Panc1 (cell line): Measurements from ENCODE around the gene TNNC1. TPM values are rescaled to one million over a fixed set of nuclear protein-coding genes. Genes with fewer than 3 reads are reported as not detected.

Experiments used
- ATAC-seq: fragments of 200-7000 bp; cut with Tn5 transposase; 2 replicates; pipeline ENCODE4 v1.9.1; 2020; ENCODE audit warnings: mild to moderate bottlenecking, moderate library complexity
- BruUV-seq: library from RNA; stranded (reverse); fragments of 400-500 nt; replicated peaks from 2 replicates; lab custom pipeline; 2021; lab: Mats Ljungman, UMichigan
- CTCF ChIA-PET: fragments of 300-600 bp; sonication (Branson Sonifier 250); formaldehyde crosslinking; loops from one replicate; lab custom pipeline; 2022; ENCODE audit warnings: antibody characterized with exemption; lab: Charles Lee
- POLR2A ChIA-PET: fragments of 300-600 bp; sonication (Branson Sonifier 250); formaldehyde crosslinking; loops from one replicate; lab custom pipeline; 2022; ENCODE audit warnings: antibody characterized with exemption; lab: Charles Lee
- DNase-seq: peaks from one replicate; pipeline ENCODE4 v3.0.0-alpha.2; 2010; ENCODE audit warnings: low read depth, low spot score
- H3K27ac ChIP-seq: 2 replicates; pipeline ENCODE4 v1.5.1; 2011; ENCODE audit warnings: mild to moderate bottlenecking, low read length, inconsistent platforms
- H3K27me3 ChIP-seq: fragments of 200-500 bp; sonication (Bioruptor generic); 2 replicates; pipeline ENCODE4 v1.6.0; 2014; ENCODE audit warnings: low read length, inconsistent platforms; ENCODE audit not compliant: control insufficient read depth, insufficient read depth
- H3K36me3 ChIP-seq: fragments of 200-500 bp; sonication (Bioruptor generic); 2 replicates; pipeline ENCODE4 v1.5.1; 2014; ENCODE audit warnings: inconsistent platforms, mild to moderate bottlenecking, low read length, moderate library complexity; ENCODE audit not compliant: control insufficient read depth, insufficient read depth
- H3K4me1 ChIP-seq: 2 replicates; pipeline ENCODE4 v1.5.1; 2011; ENCODE audit warnings: inconsistent platforms, mild to moderate bottlenecking, low read length, moderate library complexity; ENCODE audit not compliant: control insufficient read depth, insufficient read depth
- H3K4me3 ChIP-seq, 2 experiments: 2 replicates each; pipeline ENCODE4 v1.5.1; 2011 to 2012; ENCODE audit warnings: low read depth in 2 of 2, low read length in 2 of 2, mild to moderate bottlenecking in 2 of 2, inconsistent platforms in 1 of 2, moderate library complexity in 1 of 2
- H3K9me3 ChIP-seq: fragments of 200-500 bp; sonication (Bioruptor generic); 2 replicates; pipeline ENCODE4 v1.5.1; 2014; ENCODE audit warnings: low read depth, mild to moderate bottlenecking, inconsistent platforms, low read length, moderate library complexity; ENCODE audit not compliant: control insufficient read depth, insufficient read depth
- POLR2AphosphoS5 ChIP-seq: IDR thresholded peaks from 2 replicates; pipeline ENCODE4 v1.6.1; 2012; ENCODE audit warnings: mild to moderate bottlenecking, low read depth, low read length, moderate library complexity
- SIN3A ChIP-seq: IDR thresholded peaks from 2 replicates; pipeline ENCODE4 v1.6.1; 2012; ENCODE audit warnings: low read depth, mild to moderate bottlenecking, low read length, moderate library complexity, borderline replicate concordance; ENCODE audit not compliant: insufficient read depth
- TCF7L2 ChIP-seq: IDR thresholded peaks from 2 replicates; pipeline ENCODE4 v1.6.1; 2011; ENCODE audit warnings: mild to moderate bottlenecking, low read depth, low read length, inconsistent platforms
- in situ Hi-C: cut with HindIII; loops from 2 replicates; pipeline ENCODE4 v1.10.0; 2016; ENCODE audit warnings: low sequenced_read_pairs, low pct_unique_long_range_greater_than_20kb
- intact Hi-C: fragments of 100-400 bp; cut with micrococcal nuclease; formaldehyde crosslinking; loops from one replicate; pipeline ENCODE4 v1.10.0; 2022; ENCODE audit not compliant: unreplicated experiment
- total RNA-seq: library from RNA; stranded (reverse); gene quantifications from one replicate; pipeline ENCODE4 v1.2.1, GENCODE V29; 2021; ENCODE audit not compliant: unreplicated experiment
- TF ChIP-seq, protein P1 (sequence below), 2 experiments: IDR thresholded peaks; 2 replicates each; pipeline ENCODE4 v1.6.1; 2011 to 2012; ENCODE audit warnings: low read depth in 2 of 2, control low read depth in 1 of 2, low read length in 1 of 2, mild to moderate bottlenecking in 1 of 2, moderate library complexity in 1 of 2; ENCODE audit not compliant: insufficient read depth in 1 of 2
- TF ChIP-seq, protein P2 (sequence below): fragments of 450-650 bp; IDR thresholded peaks from 2 replicates; pipeline ENCODE4 v1.5.1; 2017; ENCODE audit warnings: mild to moderate bottlenecking

Gene TNNC1
- total RNA-seq, 1 experiment from 2014 or later, result 5.2 TPM

DNA sequence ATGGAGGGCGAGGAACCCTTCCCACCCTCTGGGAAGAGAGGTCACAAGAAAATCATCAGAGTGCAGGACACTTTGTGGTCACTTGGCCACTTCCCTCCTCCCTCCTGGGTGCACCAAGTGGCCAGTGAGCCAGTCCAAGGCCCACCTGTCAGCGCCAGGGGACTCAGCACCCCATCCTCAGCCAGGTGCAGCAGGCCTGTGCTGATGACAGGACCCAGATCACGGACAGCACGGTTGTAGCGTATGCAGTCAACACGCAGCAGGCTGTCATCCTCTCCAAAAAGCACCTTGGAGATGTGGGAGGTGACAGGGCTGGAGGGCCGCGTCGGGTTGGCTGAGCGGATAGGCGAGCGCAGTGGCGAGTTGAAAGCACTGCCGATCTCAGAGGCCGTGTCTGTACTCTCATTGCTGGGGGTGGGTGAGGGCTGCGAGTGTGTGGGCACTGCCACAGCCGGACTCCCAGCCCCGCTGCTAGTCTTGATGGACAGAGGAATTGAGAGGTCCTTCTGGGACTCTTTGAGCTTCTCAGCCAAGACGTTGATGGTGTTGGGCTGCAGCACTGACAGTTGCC is 50.5 kb downstream of the TNNC1 start:
- ChIA-PET CTCF (no interaction called here), POLR2A (no interaction called here)
- no peak for ATAC-seq
- peaks cover 7% of the 10 kb centered on the region for H3K36me3 ChIP-seq
- TF ChIP-seq, protein P1, sequence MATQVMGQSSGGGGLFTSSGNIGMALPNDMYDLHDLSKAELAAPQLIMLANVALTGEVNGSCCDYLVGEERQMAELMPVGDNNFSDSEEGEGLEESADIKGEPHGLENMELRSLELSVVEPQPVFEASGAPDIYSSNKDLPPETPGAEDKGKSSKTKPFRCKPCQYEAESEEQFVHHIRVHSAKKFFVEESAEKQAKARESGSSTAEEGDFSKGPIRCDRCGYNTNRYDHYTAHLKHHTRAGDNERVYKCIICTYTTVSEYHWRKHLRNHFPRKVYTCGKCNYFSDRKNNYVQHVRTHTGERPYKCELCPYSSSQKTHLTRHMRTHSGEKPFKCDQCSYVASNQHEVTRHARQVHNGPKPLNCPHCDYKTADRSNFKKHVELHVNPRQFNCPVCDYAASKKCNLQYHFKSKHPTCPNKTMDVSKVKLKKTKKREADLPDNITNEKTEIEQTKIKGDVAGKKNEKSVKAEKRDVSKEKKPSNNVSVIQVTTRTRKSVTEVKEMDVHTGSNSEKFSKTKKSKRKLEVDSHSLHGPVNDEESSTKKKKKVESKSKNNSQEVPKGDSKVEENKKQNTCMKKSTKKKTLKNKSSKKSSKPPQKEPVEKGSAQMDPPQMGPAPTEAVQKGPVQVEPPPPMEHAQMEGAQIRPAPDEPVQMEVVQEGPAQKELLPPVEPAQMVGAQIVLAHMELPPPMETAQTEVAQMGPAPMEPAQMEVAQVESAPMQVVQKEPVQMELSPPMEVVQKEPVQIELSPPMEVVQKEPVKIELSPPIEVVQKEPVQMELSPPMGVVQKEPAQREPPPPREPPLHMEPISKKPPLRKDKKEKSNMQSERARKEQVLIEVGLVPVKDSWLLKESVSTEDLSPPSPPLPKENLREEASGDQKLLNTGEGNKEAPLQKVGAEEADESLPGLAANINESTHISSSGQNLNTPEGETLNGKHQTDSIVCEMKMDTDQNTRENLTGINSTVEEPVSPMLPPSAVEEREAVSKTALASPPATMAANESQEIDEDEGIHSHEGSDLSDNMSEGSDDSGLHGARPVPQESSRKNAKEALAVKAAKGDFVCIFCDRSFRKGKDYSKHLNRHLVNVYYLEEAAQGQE (IDR thresholded peaks at IDR 0.05; ENCODE audit: insufficient read depth in 1 of 2, low read depth in 2 of 2, low read length in 1 of 2), result no peak
- TF ChIP-seq SIN3A (no peak), POLR2AphosphoS5 (no peak), TCF7L2 (no peak)
- TF ChIP-seq, protein P2, sequence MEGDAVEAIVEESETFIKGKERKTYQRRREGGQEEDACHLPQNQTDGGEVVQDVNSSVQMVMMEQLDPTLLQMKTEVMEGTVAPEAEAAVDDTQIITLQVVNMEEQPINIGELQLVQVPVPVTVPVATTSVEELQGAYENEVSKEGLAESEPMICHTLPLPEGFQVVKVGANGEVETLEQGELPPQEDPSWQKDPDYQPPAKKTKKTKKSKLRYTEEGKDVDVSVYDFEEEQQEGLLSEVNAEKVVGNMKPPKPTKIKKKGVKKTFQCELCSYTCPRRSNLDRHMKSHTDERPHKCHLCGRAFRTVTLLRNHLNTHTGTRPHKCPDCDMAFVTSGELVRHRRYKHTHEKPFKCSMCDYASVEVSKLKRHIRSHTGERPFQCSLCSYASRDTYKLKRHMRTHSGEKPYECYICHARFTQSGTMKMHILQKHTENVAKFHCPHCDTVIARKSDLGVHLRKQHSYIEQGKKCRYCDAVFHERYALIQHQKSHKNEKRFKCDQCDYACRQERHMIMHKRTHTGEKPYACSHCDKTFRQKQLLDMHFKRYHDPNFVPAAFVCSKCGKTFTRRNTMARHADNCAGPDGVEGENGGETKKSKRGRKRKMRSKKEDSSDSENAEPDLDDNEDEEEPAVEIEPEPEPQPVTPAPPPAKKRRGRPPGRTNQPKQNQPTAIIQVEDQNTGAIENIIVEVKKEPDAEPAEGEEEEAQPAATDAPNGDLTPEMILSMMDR, result no peak
- no peaks in the 10 kb centered on the region for H3K27me3 ChIP-seq
- H3K27ac ChIP-seq, result no peak overlapping the region
- no peaks in the 10 kb centered on the region for H3K4me1 ChIP-seq
- in situ Hi-C loops, result no loop called here
- DNase-seq, result no peak
- no peaks in the 10 kb centered on the region for H3K9me3 ChIP-seq
- H3K4me3 ChIP-seq, result no peak overlapping the region
- no TSS peak for BruUV-seq
- intact Hi-C loops, result no loop called here

- ChIA-PET POLR2A (no interaction called here), CTCF (no interaction called here)
- intact Hi-C loops, result no loop called here
- ATAC-seq (no peak), DNase-seq (no peak)
- no peak overlapping the region for H3K4me3 ChIP-seq
- BruUV-seq, result no TSS peak
- TF ChIP-seq, protein P1 (IDR thresholded peaks at IDR 0.05; ENCODE audit: insufficient read depth in 1 of 2, low read depth in 2 of 2, low read length in 1 of 2), result no peak
- no peak for TF ChIP-seq TCF7L2
- TF ChIP-seq POLR2AphosphoS5, result no peak
- TF ChIP-seq, protein P2, result no peak
- no peak for TF ChIP-seq SIN3A
- H3K9me3 ChIP-seq, result no peaks in the 10 kb centered on the region
- no peaks in the 10 kb centered on the region for H3K4me1 ChIP-seq
- no peak overlapping the region for H3K27ac ChIP-seq
- no peaks in the 10 kb centered on the region for H3K27me3 ChIP-seq
- in situ Hi-C loops, result no loop called here
- peaks cover 7% of the 10 kb centered on the region for H3K36me3 ChIP-seq
Observed at GRCh38 chr3:52402706-52403270, 51.1 kb downstream of the TNNC1 start.
